Neural cell (in vitro differentiated cells): ENCODE results near the gene ABHD12B. TPM values are rescaled to one million over a fixed set of nuclear protein-coding genes. Genes with fewer than 3 reads are reported as not detected.

Experiments used
- H2AFZ ChIP-seq: fragments of 200-600, 300-800 bp; sonication (generic), shearing (Covaris generic); 2 replicates; pipeline ENCODE4 v1.6.0; 2014; ENCODE audit warnings: low read depth, mild to moderate bottlenecking, antibody characterized with exemption, low read length, moderate library complexity
- H3F3A ChIP-seq: fragments of 200-600 bp; shearing (Covaris generic); 2 replicates; pipeline ENCODE4 v1.6.1; 2016; ENCODE audit warnings: mild to moderate bottlenecking, moderate library complexity, mixed read lengths, antibody characterized with exemption, low read length; ENCODE audit not compliant: insufficient read depth, poor library complexity, severe bottlenecking
- H3K27ac ChIP-seq: fragments of 200-600, 300-800 bp; sonication (generic), shearing (Covaris generic); 2 replicates; pipeline ENCODE4 v1.5.1; 2014; ENCODE audit warnings: mild to moderate bottlenecking, low read length, moderate library complexity
- H3K27me3 ChIP-seq: fragments of 300-800, 200-600 bp; sonication (generic), shearing (Covaris generic); 2 replicates; pipeline ENCODE4 v1.6.0; 2014; ENCODE audit warnings: mild to moderate bottlenecking, low read depth, low read length, moderate library complexity; ENCODE audit not compliant: insufficient read depth
- H3K36me3 ChIP-seq: fragments of 300-800, 200-600 bp; sonication (generic), shearing (Covaris generic); 2 replicates; pipeline ENCODE4 v1.5.1; 2014; ENCODE audit warnings: mild to moderate bottlenecking, antibody characterized with exemption, low read length, moderate library complexity; ENCODE audit not compliant: insufficient read depth
- H3K4me2 ChIP-seq: fragments of 300-800, 200-600 bp; sonication (generic), shearing (Covaris generic); 2 replicates; pipeline ENCODE4 v1.6.0; 2014; ENCODE audit warnings: mild to moderate bottlenecking, low read length
- H3K4me3 ChIP-seq: fragments of 300-800, 200-600 bp; sonication (generic), shearing (Covaris generic); 2 replicates; pipeline ENCODE4 v1.5.1; 2014; ENCODE audit warnings: mild to moderate bottlenecking, low read length, moderate library complexity
- H3K79me2 ChIP-seq: fragments of 200-600 bp; shearing (Covaris generic); replicated peaks from 2 replicates; pipeline ENCODE4 v1.6.0; 2014; ENCODE audit warnings: mild to moderate bottlenecking, low read length, moderate library complexity; ENCODE audit not compliant: insufficient read depth
- H3K9ac ChIP-seq: fragments of 300-800, 200-600 bp; sonication (generic), shearing (Covaris generic); 2 replicates; pipeline ENCODE4 v1.6.1; 2016; ENCODE audit warnings: mild to moderate bottlenecking, low read length, mixed read lengths
- H3K9me2 ChIP-seq: fragments of 200-600 bp; shearing (Covaris generic); 2 replicates; pipeline ENCODE4 v1.6.1; 2016; ENCODE audit warnings: mild to moderate bottlenecking, low read length, mixed read lengths; ENCODE audit not compliant: insufficient read depth
- H3K9me3 ChIP-seq: fragments of 200-600, 300-800 bp; sonication (generic), shearing (Covaris generic); 2 replicates; pipeline ENCODE4 v1.6.1; 2016; ENCODE audit warnings: mild to moderate bottlenecking, mixed run types, low read length, moderate library complexity, mixed read lengths
- H4K20me1 ChIP-seq: fragments of 200-600 bp; shearing (Covaris generic); 2 replicates; pipeline ENCODE4 v1.6.1; 2016; ENCODE audit warnings: mild to moderate bottlenecking, mixed run types; ENCODE audit not compliant: insufficient read depth
- EP300 ChIP-seq: fragments of 450-650 bp; conservative IDR thresholded peaks from 2 replicates; pipeline ENCODE4 v1.6.1; 2014; ENCODE audit warnings: antibody characterized with exemption, mild to moderate bottlenecking, moderate library complexity; ENCODE audit not compliant: poor library complexity, severe bottlenecking
- EZH2 ChIP-seq: fragments of 200-600, 300-800 bp; shearing (Covaris generic), sonication (generic); IDR thresholded peaks from 2 replicates; pipeline ENCODE4 v1.6.1; 2014; ENCODE audit warnings: antibody characterized with exemption, low read length, borderline replicate concordance, mild to moderate bottlenecking; ENCODE audit not compliant: insufficient read depth, poor library complexity, severe bottlenecking
- MXI1 ChIP-seq: fragments of 450-650 bp; conservative IDR thresholded peaks from 2 replicates; pipeline ENCODE4 v1.6.1; 2014; ENCODE audit warnings: antibody characterized with exemption, mild to moderate bottlenecking; ENCODE audit not compliant: poor library complexity, severe bottlenecking
- POLR2AphosphoS5 ChIP-seq: IDR thresholded peaks from 2 replicates; pipeline ENCODE4 v1.6.1; 2012
- RAD21 ChIP-seq: fragments of 450-650 bp; conservative IDR thresholded peaks from 2 replicates; pipeline ENCODE4 v1.6.1; 2014; ENCODE audit warnings: antibody characterized with exemption, mild to moderate bottlenecking, moderate library complexity
- SMC3 ChIP-seq: fragments of 450-650 bp; conservative IDR thresholded peaks from 2 replicates; pipeline ENCODE4 v1.6.1; 2014; ENCODE audit warnings: antibody characterized with exemption, mild to moderate bottlenecking, moderate library complexity; ENCODE audit not compliant: poor library complexity
- TAF1 ChIP-seq: IDR thresholded peaks from 2 replicates; pipeline ENCODE4 v1.6.1; 2012; ENCODE audit warnings: low read depth
- polyA plus RNA-seq: library from polyadenylated mRNA; depleted of rRNA; stranded (reverse); fragments of >200 nt; gene quantifications from 2 replicates; pipeline ENCODE4 v1.2.3, GENCODE V29; 2014
- TF ChIP-seq, protein P1 (sequence below): IDR thresholded peaks from 2 replicates; pipeline ENCODE4 v1.6.1; 2012; ENCODE audit warnings: borderline replicate concordance
- TF ChIP-seq, protein P2 (sequence below): fragments of 450-650 bp; IDR thresholded peaks from 2 replicates; pipeline ENCODE4 v1.5.1; 2014; ENCODE audit warnings: antibody characterized with exemption, mild to moderate bottlenecking, moderate library complexity; ENCODE audit not compliant: poor library complexity, severe bottlenecking

Gene ABHD12B
- polyA plus RNA-seq, 1 donor from 2014 or later: not detected

DNA sequence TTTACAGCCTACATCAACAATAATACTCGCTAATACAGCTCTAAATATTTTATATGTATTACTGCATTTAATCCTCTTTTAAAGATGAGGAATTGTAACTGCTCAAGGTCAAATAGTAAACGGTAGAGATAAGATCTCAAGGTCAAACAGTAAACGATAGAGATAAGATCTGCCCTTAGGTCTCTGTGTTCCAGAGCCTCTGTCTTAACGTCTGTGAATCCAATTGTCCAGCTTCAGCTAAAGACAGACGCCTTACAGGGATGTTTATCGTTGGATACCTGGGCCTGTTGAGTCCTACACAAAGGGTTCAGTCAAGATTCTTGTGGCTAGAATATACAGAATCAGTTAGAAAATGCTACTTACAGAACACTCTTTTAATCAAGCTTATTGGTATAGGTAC, 52.4 kb downstream of the ABHD12B start:
- no peak for TF ChIP-seq MXI1
- TF ChIP-seq EZH2: no peak
- TF ChIP-seq RAD21: no peak
- TF ChIP-seq, protein P1, sequence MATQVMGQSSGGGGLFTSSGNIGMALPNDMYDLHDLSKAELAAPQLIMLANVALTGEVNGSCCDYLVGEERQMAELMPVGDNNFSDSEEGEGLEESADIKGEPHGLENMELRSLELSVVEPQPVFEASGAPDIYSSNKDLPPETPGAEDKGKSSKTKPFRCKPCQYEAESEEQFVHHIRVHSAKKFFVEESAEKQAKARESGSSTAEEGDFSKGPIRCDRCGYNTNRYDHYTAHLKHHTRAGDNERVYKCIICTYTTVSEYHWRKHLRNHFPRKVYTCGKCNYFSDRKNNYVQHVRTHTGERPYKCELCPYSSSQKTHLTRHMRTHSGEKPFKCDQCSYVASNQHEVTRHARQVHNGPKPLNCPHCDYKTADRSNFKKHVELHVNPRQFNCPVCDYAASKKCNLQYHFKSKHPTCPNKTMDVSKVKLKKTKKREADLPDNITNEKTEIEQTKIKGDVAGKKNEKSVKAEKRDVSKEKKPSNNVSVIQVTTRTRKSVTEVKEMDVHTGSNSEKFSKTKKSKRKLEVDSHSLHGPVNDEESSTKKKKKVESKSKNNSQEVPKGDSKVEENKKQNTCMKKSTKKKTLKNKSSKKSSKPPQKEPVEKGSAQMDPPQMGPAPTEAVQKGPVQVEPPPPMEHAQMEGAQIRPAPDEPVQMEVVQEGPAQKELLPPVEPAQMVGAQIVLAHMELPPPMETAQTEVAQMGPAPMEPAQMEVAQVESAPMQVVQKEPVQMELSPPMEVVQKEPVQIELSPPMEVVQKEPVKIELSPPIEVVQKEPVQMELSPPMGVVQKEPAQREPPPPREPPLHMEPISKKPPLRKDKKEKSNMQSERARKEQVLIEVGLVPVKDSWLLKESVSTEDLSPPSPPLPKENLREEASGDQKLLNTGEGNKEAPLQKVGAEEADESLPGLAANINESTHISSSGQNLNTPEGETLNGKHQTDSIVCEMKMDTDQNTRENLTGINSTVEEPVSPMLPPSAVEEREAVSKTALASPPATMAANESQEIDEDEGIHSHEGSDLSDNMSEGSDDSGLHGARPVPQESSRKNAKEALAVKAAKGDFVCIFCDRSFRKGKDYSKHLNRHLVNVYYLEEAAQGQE: no peak
- no peak for TF ChIP-seq EP300
- TF ChIP-seq, protein P2, sequence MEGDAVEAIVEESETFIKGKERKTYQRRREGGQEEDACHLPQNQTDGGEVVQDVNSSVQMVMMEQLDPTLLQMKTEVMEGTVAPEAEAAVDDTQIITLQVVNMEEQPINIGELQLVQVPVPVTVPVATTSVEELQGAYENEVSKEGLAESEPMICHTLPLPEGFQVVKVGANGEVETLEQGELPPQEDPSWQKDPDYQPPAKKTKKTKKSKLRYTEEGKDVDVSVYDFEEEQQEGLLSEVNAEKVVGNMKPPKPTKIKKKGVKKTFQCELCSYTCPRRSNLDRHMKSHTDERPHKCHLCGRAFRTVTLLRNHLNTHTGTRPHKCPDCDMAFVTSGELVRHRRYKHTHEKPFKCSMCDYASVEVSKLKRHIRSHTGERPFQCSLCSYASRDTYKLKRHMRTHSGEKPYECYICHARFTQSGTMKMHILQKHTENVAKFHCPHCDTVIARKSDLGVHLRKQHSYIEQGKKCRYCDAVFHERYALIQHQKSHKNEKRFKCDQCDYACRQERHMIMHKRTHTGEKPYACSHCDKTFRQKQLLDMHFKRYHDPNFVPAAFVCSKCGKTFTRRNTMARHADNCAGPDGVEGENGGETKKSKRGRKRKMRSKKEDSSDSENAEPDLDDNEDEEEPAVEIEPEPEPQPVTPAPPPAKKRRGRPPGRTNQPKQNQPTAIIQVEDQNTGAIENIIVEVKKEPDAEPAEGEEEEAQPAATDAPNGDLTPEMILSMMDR: no peak
- no peak for TF ChIP-seq POLR2AphosphoS5
- no peak for TF ChIP-seq SMC3
- TF ChIP-seq TAF1: no peak

DNA sequence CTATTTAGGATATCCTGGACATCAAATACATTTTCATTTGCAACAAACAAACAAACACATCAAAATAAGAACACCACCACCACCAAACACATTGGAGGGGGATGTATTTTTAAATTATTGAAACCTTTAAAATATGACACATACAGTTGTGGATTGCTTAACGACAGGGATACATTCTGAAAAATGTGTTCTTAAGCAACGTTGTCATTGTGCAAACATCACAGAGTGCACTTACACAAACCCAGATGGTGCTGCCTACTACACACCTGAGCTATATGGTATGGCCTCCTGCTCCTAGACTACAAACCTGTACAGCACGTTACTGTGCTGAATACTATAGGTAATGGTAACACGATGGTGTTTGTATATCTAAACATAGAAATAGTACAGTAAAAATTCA, 53.0 kb downstream of the ABHD12B start:
- Histone ChIP-seq H3K9me2 (no peaks in the 10 kb centered on the region), H3K36me3 (no peaks in the 10 kb centered on the region), H4K20me1 (no peaks in the 10 kb centered on the region), H2AFZ (no peak overlapping the region), H3K4me3 (no peak overlapping the region), H3K27me3 (no peaks in the 10 kb centered on the region), H3K27ac (no peak overlapping the region), H3F3A (no peaks in the 10 kb centered on the region), H3K4me2 (no peak overlapping the region), H3K9ac (no peak overlapping the region), H3K9me3 (no peaks in the 10 kb centered on the region), H3K79me2 (no peaks in the 10 kb centered on the region)
- no peak for TF ChIP-seq SMC3
- no peak for TF ChIP-seq POLR2AphosphoS5
- TF ChIP-seq MXI1: no peak
- TF ChIP-seq, protein P1: no peak
- TF ChIP-seq EP300: no peak
- no peak for TF ChIP-seq TAF1
- TF ChIP-seq, protein P2: no peak
- TF ChIP-seq EZH2: no peak
- TF ChIP-seq RAD21: no peak

More for the DNA sequence above, 52.4 kb downstream of the ABHD12B start:
- Histone ChIP-seq H3K79me2 (no peaks in the 10 kb centered on the region), H3K27ac (no peak overlapping the region), H4K20me1 (no peaks in the 10 kb centered on the region), H3K9me3 (no peaks in the 10 kb centered on the region), H2AFZ (no peak overlapping the region), H3K36me3 (no peaks in the 10 kb centered on the region), H3K27me3 (no peaks in the 10 kb centered on the region), H3K9me2 (no peaks in the 10 kb centered on the region), H3K9ac (no peak overlapping the region), H3K4me3 (no peak overlapping the region), H3F3A (no peaks in the 10 kb centered on the region), H3K4me2 (no peak overlapping the region)
